ENCODE data around the gene BANK1.

- TF ChIP-seq EZH2 (IDR thresholded peaks at IDR 0.05; ENCODE audit: low read length, missing control alignments): no peak
- no peak for TF ChIP-seq CTCF (conservative IDR thresholded peaks at IDR 0.05 in 1 of 2, IDR thresholded peaks at IDR 0.05 in 1 of 2; ENCODE audit: low read depth in 1 of 2, low read length in 2 of 2)
Measured at GRCh38 chr4:101967697-101968346, 177.3 kb downstream of the BANK1 start.

Data from fibroblast of lung (primary cell).